Adrenal gland (tissue), 5 donors: ENCODE results near the gene NUDT3.

Experiments used
- POLR2A ChIP-seq, 2 donors: fragments of 450-650 bp; IDR thresholded peaks; one replicate each; pipeline ENCODE4 v1.6.1; 2017; ENCODE audit warnings: antibody characterized with exemption in 2 of 2, mild to moderate bottlenecking in 2 of 2, moderate library complexity in 1 of 2
- TF ChIP-seq, protein P1 (sequence below), 6 experiments: fragments of 450-650 bp in 4 of 6; fragments of 200-600 bp in 2 of 6; sonication (generic) in 1 of 6; IDR thresholded peaks; 1 replicate in 5 of 6; 2 replicates in 1 of 6; pipeline versions ENCODE4 v1.5.1 to v1.8.0; 2016 to 2021; ENCODE audit warnings: antibody characterized with exemption in 6 of 6, mild to moderate bottlenecking in 2 of 6, moderate library complexity in 1 of 6
- donor health status: DM: no; HTN: no; CAD: no.

- TF ChIP-seq, protein P1, sequence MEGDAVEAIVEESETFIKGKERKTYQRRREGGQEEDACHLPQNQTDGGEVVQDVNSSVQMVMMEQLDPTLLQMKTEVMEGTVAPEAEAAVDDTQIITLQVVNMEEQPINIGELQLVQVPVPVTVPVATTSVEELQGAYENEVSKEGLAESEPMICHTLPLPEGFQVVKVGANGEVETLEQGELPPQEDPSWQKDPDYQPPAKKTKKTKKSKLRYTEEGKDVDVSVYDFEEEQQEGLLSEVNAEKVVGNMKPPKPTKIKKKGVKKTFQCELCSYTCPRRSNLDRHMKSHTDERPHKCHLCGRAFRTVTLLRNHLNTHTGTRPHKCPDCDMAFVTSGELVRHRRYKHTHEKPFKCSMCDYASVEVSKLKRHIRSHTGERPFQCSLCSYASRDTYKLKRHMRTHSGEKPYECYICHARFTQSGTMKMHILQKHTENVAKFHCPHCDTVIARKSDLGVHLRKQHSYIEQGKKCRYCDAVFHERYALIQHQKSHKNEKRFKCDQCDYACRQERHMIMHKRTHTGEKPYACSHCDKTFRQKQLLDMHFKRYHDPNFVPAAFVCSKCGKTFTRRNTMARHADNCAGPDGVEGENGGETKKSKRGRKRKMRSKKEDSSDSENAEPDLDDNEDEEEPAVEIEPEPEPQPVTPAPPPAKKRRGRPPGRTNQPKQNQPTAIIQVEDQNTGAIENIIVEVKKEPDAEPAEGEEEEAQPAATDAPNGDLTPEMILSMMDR (IDR thresholded peaks at IDR 0.05) = no peak
- TF ChIP-seq POLR2A (IDR thresholded peaks at IDR 0.05) = no peak
Observed at GRCh38 chr6:34338377-34338776, 54.1 kb downstream of the NUDT3 start.
